Measurements from ENCODE around the gene TMEM128.
"Not testable (repeated sequence)": the region's sequence is repeated elsewhere in the genome, so short reads cannot be mapped to it uniquely, and the experiment has no call there.

The TMEM128 gene

DNA sequence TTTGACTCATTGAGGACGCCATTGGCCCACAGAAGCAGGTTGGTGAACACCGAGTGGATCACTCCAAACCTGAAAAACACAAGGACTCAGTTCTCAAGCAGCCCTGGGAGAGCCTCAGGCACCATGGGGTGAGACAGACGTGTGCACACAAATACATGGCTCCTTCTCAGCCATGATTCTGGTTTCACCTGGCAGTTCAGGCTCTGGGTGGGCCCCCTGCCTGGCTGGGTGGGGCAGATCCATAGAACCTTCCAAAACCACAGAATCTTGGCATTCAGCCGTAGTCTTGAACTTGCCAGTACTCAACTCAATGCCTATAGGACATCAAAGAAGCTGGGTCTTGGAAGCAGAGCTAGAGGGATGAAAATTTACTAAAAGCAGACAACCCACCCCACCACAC lies 45.5 kb downstream of the TMEM128 start:
- no peaks in the 10 kb centered on the region for H3K4me1 ChIP-seq (ENCODE audit: insufficient read depth, low read length, poor library complexity, severe bottlenecking)
- H3K4me3 ChIP-seq (ENCODE audit: low read length, poor library complexity, severe bottlenecking) = no peak overlapping the region
- no peak overlapping the region for H2AFZ ChIP-seq (ENCODE audit: low read length)
- H3F3A ChIP-seq (ENCODE audit: low read depth) = no peaks in the 10 kb centered on the region
- no peaks in the 10 kb centered on the region for H3K79me2 ChIP-seq (ENCODE audit: insufficient read depth, low read length)
- no peaks in the 10 kb centered on the region for H3K36me3 ChIP-seq (ENCODE audit: insufficient read depth, low read length)
- no peak overlapping the region for H3K4me2 ChIP-seq (ENCODE audit: low read depth, low read length, poor library complexity, severe bottlenecking)
- no peaks in the 10 kb centered on the region for H3K9me3 ChIP-seq (ENCODE audit: insufficient read depth, low read depth, low read length)
- TF ChIP-seq, protein P1, sequence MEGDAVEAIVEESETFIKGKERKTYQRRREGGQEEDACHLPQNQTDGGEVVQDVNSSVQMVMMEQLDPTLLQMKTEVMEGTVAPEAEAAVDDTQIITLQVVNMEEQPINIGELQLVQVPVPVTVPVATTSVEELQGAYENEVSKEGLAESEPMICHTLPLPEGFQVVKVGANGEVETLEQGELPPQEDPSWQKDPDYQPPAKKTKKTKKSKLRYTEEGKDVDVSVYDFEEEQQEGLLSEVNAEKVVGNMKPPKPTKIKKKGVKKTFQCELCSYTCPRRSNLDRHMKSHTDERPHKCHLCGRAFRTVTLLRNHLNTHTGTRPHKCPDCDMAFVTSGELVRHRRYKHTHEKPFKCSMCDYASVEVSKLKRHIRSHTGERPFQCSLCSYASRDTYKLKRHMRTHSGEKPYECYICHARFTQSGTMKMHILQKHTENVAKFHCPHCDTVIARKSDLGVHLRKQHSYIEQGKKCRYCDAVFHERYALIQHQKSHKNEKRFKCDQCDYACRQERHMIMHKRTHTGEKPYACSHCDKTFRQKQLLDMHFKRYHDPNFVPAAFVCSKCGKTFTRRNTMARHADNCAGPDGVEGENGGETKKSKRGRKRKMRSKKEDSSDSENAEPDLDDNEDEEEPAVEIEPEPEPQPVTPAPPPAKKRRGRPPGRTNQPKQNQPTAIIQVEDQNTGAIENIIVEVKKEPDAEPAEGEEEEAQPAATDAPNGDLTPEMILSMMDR (conservative IDR thresholded peaks at IDR 0.05; ENCODE audit: low read length) = no peak
- no peak for TF ChIP-seq EZH2phosphoT487 (IDR thresholded peaks at IDR 0.05; ENCODE audit: borderline replicate concordance)
- no peaks in the 10 kb centered on the region for H4K20me1 ChIP-seq (ENCODE audit: insufficient read depth, low read length, poor library complexity, severe bottlenecking)
- no peaks in the 10 kb centered on the region for H3K27me3 ChIP-seq (ENCODE audit: insufficient read depth, low read length, poor library complexity, severe bottlenecking)
- H3K9me2 ChIP-seq (replicated peaks; ENCODE audit: low read depth, low read length) = no peaks in the 10 kb centered on the region
- no peak overlapping the region for H3K9ac ChIP-seq (ENCODE audit: low read depth, low read length, poor library complexity, severe bottlenecking)

DNA sequence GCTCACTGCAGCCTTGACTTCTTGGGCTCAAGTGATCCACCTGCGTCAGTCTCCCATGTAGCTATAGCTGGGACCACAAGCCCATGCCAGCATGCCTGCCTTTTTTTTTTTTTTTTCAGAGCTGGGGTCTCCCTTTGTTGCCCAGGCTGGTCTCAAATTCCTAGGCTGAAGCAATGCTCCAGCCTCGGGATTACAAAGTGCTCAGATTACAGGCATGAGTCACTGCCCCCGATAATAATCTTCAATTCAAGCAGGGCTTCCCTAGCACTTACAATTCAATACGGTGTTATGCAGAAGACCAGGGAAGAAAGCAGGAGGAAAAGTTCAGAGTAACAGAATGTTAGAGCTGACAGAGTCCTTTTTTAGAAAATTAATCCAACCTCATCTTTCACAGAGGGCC lies 47.4 kb downstream of the TMEM128 start:
- Histone ChIP-seq H4K20me1 (ENCODE audit: insufficient read depth, low read length, poor library complexity, severe bottlenecking) (no peaks in the 10 kb centered on the region), H3K4me1 (ENCODE audit: insufficient read depth, low read length, poor library complexity, severe bottlenecking) (no peaks in the 10 kb centered on the region), H3K9ac (ENCODE audit: low read depth, low read length, poor library complexity, severe bottlenecking) (no peak overlapping the region), H3K36me3 (ENCODE audit: insufficient read depth, low read length) (no peaks in the 10 kb centered on the region), H3K9me3 (ENCODE audit: insufficient read depth, low read depth, low read length) (no peaks in the 10 kb centered on the region), H3K4me3 (ENCODE audit: low read length, poor library complexity, severe bottlenecking) (no peak overlapping the region), H3K79me2 (ENCODE audit: insufficient read depth, low read length) (no peaks in the 10 kb centered on the region), H2AFZ (ENCODE audit: low read length) (no peak overlapping the region), H3K4me2 (ENCODE audit: low read depth, low read length, poor library complexity, severe bottlenecking) (no peak overlapping the region), H3F3A (ENCODE audit: low read depth) (no peaks in the 10 kb centered on the region), H3K27me3 (ENCODE audit: insufficient read depth, low read length, poor library complexity, severe bottlenecking) (no peaks in the 10 kb centered on the region), H3K9me2 (replicated peaks; ENCODE audit: low read depth, low read length) (no peaks in the 10 kb centered on the region)
- TF ChIP-seq, protein P1 (conservative IDR thresholded peaks at IDR 0.05; ENCODE audit: low read length) = no peak
- TF ChIP-seq EZH2phosphoT487 (IDR thresholded peaks at IDR 0.05; ENCODE audit: borderline replicate concordance) = no peak

DNA sequence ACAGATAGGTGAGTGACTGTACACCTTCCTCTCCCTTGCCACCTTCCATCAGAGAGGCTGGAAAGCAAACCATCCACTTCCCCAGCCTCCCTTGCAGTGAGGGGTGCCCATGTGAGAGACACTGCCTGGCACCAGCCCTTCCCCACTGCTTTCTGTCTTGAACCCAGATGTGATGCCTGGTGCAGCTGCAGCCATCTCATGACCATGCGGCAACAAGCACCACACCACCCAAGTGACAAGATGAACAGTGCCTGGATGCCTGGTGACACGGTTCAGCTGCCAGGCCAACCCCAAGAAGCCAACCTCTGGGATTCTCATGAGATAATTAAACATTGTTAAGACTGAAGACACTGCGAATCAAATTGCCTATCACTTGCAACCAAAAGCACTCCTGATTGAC lies 52.7 kb downstream of the TMEM128 start:
- Histone ChIP-seq H3K9ac (ENCODE audit: low read depth, low read length, poor library complexity, severe bottlenecking) (no peak overlapping the region), H3K79me2 (ENCODE audit: insufficient read depth, low read length) (no peaks in the 10 kb centered on the region), H3K27me3 (ENCODE audit: insufficient read depth, low read length, poor library complexity, severe bottlenecking) (no peaks in the 10 kb centered on the region), H3F3A (ENCODE audit: low read depth) (no peaks in the 10 kb centered on the region), H3K9me2 (replicated peaks; ENCODE audit: low read depth, low read length) (no peaks in the 10 kb centered on the region), H3K9me3 (ENCODE audit: insufficient read depth, low read depth, low read length) (no peaks in the 10 kb centered on the region), H3K36me3 (ENCODE audit: insufficient read depth, low read length) (no peaks in the 10 kb centered on the region), H3K4me3 (ENCODE audit: low read length, poor library complexity, severe bottlenecking) (no peak overlapping the region), H4K20me1 (ENCODE audit: insufficient read depth, low read length, poor library complexity, severe bottlenecking) (no peaks in the 10 kb centered on the region), H3K4me2 (ENCODE audit: low read depth, low read length, poor library complexity, severe bottlenecking) (no peak overlapping the region), H3K4me1 (ENCODE audit: insufficient read depth, low read length, poor library complexity, severe bottlenecking) (no peaks in the 10 kb centered on the region), H2AFZ (ENCODE audit: low read length) (no peak overlapping the region)
- TF ChIP-seq, protein P1 (conservative IDR thresholded peaks at IDR 0.05; ENCODE audit: low read length) = no peak
- TF ChIP-seq EZH2phosphoT487 (IDR thresholded peaks at IDR 0.05; ENCODE audit: borderline replicate concordance) = no peak

DNA sequence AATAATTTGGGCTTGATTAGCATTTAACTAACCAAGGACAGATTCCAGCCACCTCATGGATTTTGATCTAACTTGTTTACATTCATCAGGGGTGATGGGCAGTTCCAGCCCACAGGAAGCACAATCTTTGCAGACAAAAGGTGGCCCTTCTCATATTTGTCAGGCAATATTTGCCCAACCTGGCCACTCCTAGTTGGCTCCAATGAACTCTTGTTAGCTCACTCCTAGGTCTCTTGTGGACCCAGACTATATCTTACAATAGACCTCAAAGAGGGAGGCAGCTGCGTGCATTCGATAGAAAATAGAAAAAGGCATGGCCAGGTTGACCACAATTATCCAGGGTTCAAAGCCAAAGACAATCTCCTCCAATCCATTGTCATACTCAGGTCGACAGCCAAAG lies 59.5 kb downstream of the TMEM128 start:
- not testable (repeated sequence) for H3K9ac ChIP-seq (ENCODE audit: low read depth, low read length, poor library complexity, severe bottlenecking); H3K9me3 ChIP-seq (ENCODE audit: insufficient read depth, low read depth, low read length); H3F3A ChIP-seq (ENCODE audit: low read depth); H3K79me2 ChIP-seq (ENCODE audit: insufficient read depth, low read length); H3K36me3 ChIP-seq (ENCODE audit: insufficient read depth, low read length); H4K20me1 ChIP-seq (ENCODE audit: insufficient read depth, low read length, poor library complexity, severe bottlenecking); H3K9me2 ChIP-seq (replicated peaks; ENCODE audit: low read depth, low read length); H3K4me3 ChIP-seq (ENCODE audit: low read length, poor library complexity, severe bottlenecking); H2AFZ ChIP-seq (ENCODE audit: low read length); H3K27me3 ChIP-seq (ENCODE audit: insufficient read depth, low read length, poor library complexity, severe bottlenecking); H3K4me2 ChIP-seq (ENCODE audit: low read depth, low read length, poor library complexity, severe bottlenecking); H3K4me1 ChIP-seq (ENCODE audit: insufficient read depth, low read length, poor library complexity, severe bottlenecking)
